ENCODE measurements around the gene RPL9.

GRCh38 chr4:39480902-39481695 is 22.4 kb upstream of the RPL9 start:
- TF ChIP-seq MAFK (IDR thresholded peaks at IDR 0.05; ENCODE audit: low read depth, low read length): no peak
- TF ChIP-seq CTCF (conservative IDR thresholded peaks at IDR 0.05; ENCODE audit: low read depth, low read length): no peak
- no peak for TF ChIP-seq POLR2A (IDR thresholded peaks at IDR 0.05; ENCODE audit: low read depth, low read length)
- no peak for TF ChIP-seq RAD21 (IDR thresholded peaks at IDR 0.05; ENCODE audit: low read length)
- no peak for TF ChIP-seq SMC3 (IDR thresholded peaks at IDR 0.05; ENCODE audit: low read depth, low read length)
- no peak for TF ChIP-seq ELK1 (IDR thresholded peaks at IDR 0.05; ENCODE audit: borderline replicate concordance, low read depth, low read length)
- no peak for TF ChIP-seq CHD1 (IDR thresholded peaks at IDR 0.05; ENCODE audit: low read depth, low read length)
- no peak for TF ChIP-seq RCOR1 (IDR thresholded peaks at IDR 0.05; ENCODE audit: insufficient replicate concordance, low read length)
- TF ChIP-seq MAZ (IDR thresholded peaks at IDR 0.05; ENCODE audit: borderline replicate concordance, low read depth, low read length): no peak
- TF ChIP-seq MXI1 (IDR thresholded peaks at IDR 0.05; ENCODE audit: borderline replicate concordance, low read depth, low read length): no peak
- no peak for TF ChIP-seq FOS (IDR thresholded peaks at IDR 0.05; ENCODE audit: low read depth, low read length)
